Esophagus squamous epithelium (tissue), 4 donors: ENCODE data around the gene PGAP6.

Experiments
- CTCF ChIP-seq, 6 experiments: fragments of 450-650 bp in 4 of 6; fragments of 200-600 bp in 2 of 6; sonication (generic) in 2 of 6; IDR thresholded peaks; one replicate each; pipeline ENCODE4 v1.5.1; 2016 to 2019; ENCODE audit warnings: antibody characterized with exemption in 6 of 6, mild to moderate bottlenecking in 4 of 6, moderate library complexity in 4 of 6
- POLR2A ChIP-seq, 4 donors: fragments of 450-650 bp; IDR thresholded peaks; one replicate each; pipeline ENCODE4 v1.6.1; 2017; ENCODE audit warnings: antibody characterized with exemption in 4 of 4, mild to moderate bottlenecking in 4 of 4, moderate library complexity in 3 of 4

GRCh38 chr16:361341-361871 lies 20.4 kb downstream of the PGAP6 start:
- TF ChIP-seq CTCF (IDR thresholded peaks at IDR 0.05) (no peak), POLR2A (IDR thresholded peaks at IDR 0.05) (no peak)
